ENCODE data around the gene SNRPD3.

DNA sequence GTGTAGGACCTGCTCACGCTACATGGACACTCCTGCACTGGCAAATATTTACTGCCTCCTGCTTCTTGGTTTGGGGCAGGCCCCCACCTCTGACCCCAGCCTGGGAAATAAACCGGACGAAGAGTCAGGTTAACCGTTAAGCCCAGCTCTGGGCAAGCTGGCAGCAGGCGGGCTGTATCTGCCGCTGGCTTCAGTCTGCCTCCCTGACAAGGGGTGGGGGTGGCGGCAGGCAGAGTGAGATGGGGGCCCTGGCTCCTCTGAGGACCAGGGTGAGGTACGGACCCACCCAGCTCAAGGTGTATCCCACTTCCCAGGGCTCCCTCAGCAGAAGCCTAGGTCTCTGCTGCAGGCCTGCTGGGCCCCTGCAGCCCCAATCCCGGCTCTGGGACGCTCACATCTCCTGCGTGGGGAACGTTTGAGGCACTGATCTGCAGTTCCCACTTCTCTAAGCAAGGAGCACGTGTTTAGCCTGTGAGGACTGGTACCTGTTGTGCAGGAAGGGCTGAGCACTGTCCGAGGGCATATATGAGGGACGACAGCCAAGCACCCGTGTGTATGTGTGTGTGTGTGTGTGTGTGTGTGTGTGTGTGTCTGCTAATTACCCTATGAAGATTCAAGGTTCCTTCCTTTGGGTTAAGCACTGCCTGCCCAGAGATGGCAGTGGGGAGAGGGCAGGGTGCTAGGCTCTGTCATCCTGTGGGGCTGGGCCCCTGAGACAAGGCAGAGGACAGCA lies 38.2 kb downstream of the SNRPD3 start:
- TF ChIP-seq, protein P1, sequence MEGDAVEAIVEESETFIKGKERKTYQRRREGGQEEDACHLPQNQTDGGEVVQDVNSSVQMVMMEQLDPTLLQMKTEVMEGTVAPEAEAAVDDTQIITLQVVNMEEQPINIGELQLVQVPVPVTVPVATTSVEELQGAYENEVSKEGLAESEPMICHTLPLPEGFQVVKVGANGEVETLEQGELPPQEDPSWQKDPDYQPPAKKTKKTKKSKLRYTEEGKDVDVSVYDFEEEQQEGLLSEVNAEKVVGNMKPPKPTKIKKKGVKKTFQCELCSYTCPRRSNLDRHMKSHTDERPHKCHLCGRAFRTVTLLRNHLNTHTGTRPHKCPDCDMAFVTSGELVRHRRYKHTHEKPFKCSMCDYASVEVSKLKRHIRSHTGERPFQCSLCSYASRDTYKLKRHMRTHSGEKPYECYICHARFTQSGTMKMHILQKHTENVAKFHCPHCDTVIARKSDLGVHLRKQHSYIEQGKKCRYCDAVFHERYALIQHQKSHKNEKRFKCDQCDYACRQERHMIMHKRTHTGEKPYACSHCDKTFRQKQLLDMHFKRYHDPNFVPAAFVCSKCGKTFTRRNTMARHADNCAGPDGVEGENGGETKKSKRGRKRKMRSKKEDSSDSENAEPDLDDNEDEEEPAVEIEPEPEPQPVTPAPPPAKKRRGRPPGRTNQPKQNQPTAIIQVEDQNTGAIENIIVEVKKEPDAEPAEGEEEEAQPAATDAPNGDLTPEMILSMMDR (IDR thresholded peaks at IDR 0.05) = no peak
- TF ChIP-seq POLR2AphosphoS5 (IDR thresholded peaks at IDR 0.05) = no peak
- TF ChIP-seq EP300 (IDR thresholded peaks at IDR 0.05; ENCODE audit: low read depth) = no peak

Data from transverse colon (tissue), 4 donors.